ENCODE measurements around the gene CTDSP1. TPM values are rescaled to one million over a fixed set of nuclear protein-coding genes. Genes with fewer than 3 reads are reported as not detected.

CTDSP1 gene, protein sequence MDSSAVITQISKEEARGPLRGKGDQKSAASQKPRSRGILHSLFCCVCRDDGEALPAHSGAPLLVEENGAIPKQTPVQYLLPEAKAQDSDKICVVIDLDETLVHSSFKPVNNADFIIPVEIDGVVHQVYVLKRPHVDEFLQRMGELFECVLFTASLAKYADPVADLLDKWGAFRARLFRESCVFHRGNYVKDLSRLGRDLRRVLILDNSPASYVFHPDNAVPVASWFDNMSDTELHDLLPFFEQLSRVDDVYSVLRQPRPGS
- total RNA-seq (2022; extraction: Qiagen RNA extraction) = 58.4 to 80.3 TPM (median 74.6 TPM) in 5 replicates

DNA sequence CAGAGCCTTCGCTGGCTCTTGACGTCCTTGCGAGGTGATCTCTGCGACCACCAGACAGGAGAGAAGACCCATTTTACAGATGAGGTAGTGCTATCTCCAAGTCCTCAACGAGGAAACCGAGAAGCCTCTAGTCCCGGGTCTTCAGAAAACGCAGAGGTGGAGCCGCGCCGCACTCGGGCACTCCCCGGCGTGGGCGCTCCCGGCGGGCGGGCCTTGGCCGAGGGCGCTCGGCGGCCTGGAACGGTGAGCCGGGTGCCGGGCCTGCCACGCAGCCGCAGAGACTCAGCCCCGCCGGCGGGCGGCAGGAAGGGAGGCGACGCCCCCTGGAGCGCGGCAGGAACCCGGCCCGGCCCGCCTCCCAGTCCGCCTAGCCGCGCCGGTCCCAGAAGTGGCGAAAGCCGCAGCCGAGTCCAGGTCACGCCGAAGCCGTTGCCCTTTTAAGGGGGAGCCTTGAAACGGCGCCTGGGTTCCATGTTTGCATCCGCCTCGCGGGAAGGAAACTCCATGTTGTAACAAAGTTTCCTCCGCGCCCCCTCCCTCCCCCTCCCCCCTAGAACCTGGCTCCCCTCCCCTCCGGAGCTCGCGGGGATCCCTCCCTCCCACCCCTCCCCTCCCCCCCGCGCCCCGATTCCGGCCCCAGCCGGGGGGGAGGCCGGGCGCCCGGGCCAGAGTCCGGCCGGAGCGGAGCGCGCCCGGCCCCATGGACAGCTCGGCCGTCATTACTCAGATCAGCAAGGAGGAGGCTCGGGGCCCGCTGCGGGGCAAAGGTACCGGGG is at the start of gene CTDSP1:
Gene CTDSP1 (plus strand): TSS at position 478 of the 776 bp plus-strand sequence. CDS start 223 bp downstream, at position 701.

DNA sequence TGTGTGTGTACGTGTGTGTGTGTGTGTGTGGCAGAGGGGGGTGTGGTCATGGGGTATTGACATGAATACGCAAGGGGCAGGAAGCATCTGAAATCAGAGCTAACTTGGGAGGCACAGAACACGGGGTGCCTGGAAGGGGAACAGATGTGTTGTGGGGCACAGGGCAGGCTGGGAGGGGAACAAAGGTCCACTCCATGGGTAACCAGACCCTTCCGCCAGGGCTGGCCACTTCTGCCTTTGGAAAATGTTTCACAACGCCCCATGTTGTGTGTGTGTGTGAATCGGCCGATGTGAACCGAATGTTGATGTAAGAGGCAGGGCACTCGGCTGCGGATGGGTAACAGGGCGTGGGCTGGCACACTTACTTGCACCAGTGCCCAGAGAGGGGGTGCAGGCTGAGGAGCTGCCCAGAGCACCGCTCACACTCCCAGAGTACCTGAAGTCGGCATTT is 17.7 kb upstream of the CTDSP1 start, which contains the start of gene SLC11A1:
Gene SLC11A1 (plus strand): TSS at position 358 of the 451 bp plus-strand sequence. CDS start 96 bp downstream, outside the sequence.

GRCh38 chr2:218418717-218419458 is 19.2 kb downstream of the CTDSP1 start, which contains the start of gene VIL1:
TSS of gene VIL1 (plus strand) at chr2:218419123. CDS start at chr2:218423779, 4,656 bp downstream.

Other genes starting within 250 kb of the CTDSP1 start
- not detected in 5 replicates for gene CXCR1, start 232.9 kb upstream of the CTDSP1 start, total RNA-seq (2022; extraction: Qiagen RNA extraction)
- gene ARPC2, start 182.7 kb upstream of the CTDSP1 start, total RNA-seq (2022; extraction: Qiagen RNA extraction) = 286 to 304 TPM (median 295 TPM) in 5 replicates
- 0.08 to 0.17 TPM (median 0.11 TPM) in 5 replicates for gene GPBAR1, start 138.9 kb upstream of the CTDSP1 start, total RNA-seq (2022; extraction: Qiagen RNA extraction)
- 123 to 183 TPM (median 129 TPM) in 5 replicates for gene AAMP, start 129.7 kb upstream of the CTDSP1 start, total RNA-seq (2022; extraction: Qiagen RNA extraction)
- 51.5 to 73.2 TPM (median 69.8 TPM) in 5 replicates for gene PNKD, start 129.3 kb upstream of the CTDSP1 start, total RNA-seq (2022; extraction: Qiagen RNA extraction)
- gene TMBIM1, start 107.4 kb upstream of the CTDSP1 start, total RNA-seq (2022; extraction: Qiagen RNA extraction) = 116 to 133 TPM (median 127 TPM) in 5 replicates
- 0.15 to 0.21 TPM in 2 of 5 replicates, not detected in the others for gene CATIP, start 43.0 kb upstream of the CTDSP1 start, total RNA-seq (2022; extraction: Qiagen RNA extraction)
- gene SLC11A1, start 17.6 kb upstream of the CTDSP1 start, total RNA-seq (2022; extraction: Qiagen RNA extraction) = 0.15 to 0.41 TPM (median 0.28 TPM) in 5 replicates
- 0.17 to 0.37 TPM (median 0.25 TPM) in 5 replicates for gene VIL1, start 19.3 kb downstream of the CTDSP1 start, total RNA-seq (2022; extraction: Qiagen RNA extraction)
- 4.3 to 5.9 TPM (median 4.8 TPM) in 5 replicates for gene USP37, start 168.5 kb downstream of the CTDSP1 start, total RNA-seq (2022; extraction: Qiagen RNA extraction)
- gene CNOT9, start 169.0 kb downstream of the CTDSP1 start, total RNA-seq (2022; extraction: Qiagen RNA extraction) = 44.4 to 50.5 TPM (median 45.4 TPM) in 5 replicates
- gene PLCD4, start 208.0 kb downstream of the CTDSP1 start, total RNA-seq (2022; extraction: Qiagen RNA extraction) = 0.33 to 0.59 TPM (median 0.40 TPM) in 5 replicates

Data from A549 treated with CORT108297 at 1 μM for 4 hours (cell line).